ENCODE data around the gene GPR31.

Gene GPR31

GRCh38 chr6:167142433-167142761, 15.4 kb downstream of the GPR31 start:
- H3K4me1 Mint-ChIP-seq = peaks cover 48% of the 10 kb centered on the region
- TF ChIP-seq CTCF (IDR thresholded peaks at IDR 0.05; ENCODE audit: unreplicated experiment in 3 of 3) = peak in 1 of 3 experiments; percentile 24
- no peak overlapping the region for H3K27ac Mint-ChIP-seq
- H3K27me3 Mint-ChIP-seq (ENCODE audit: low read depth) = peaks cover 31% of the 10 kb centered on the region
- H3K36me3 Mint-ChIP-seq (ENCODE audit: low read depth) = no peaks in the 10 kb centered on the region
- H3K4me3 Mint-ChIP-seq = no peak overlapping the region
- H3K9me3 Mint-ChIP-seq = no peaks in the 10 kb centered on the region

GRCh38 chr6:167141667-167142432, 15.9 kb downstream of the GPR31 start:
- H3K4me3 Mint-ChIP-seq = no peak overlapping the region
- H3K27ac Mint-ChIP-seq = no peak overlapping the region
- peaks cover 43% of the 10 kb centered on the region for H3K4me1 Mint-ChIP-seq
- H3K9me3 Mint-ChIP-seq = no peaks in the 10 kb centered on the region
- H3K36me3 Mint-ChIP-seq (ENCODE audit: low read depth) = no peaks in the 10 kb centered on the region
- peaks cover 25% of the 10 kb centered on the region for H3K27me3 Mint-ChIP-seq (ENCODE audit: low read depth)
- TF ChIP-seq CTCF (IDR thresholded peaks at IDR 0.05; ENCODE audit: unreplicated experiment in 3 of 3) = peak; percentile 79 to 90 (median 85)

GRCh38 chr6:167140589-167141474, 16.9 kb downstream of the GPR31 start:
- Mint-ChIP-seq H3K4me3 (no peak overlapping the region), H3K9me3 (no peaks in the 10 kb centered on the region), H3K27me3 (ENCODE audit: low read depth) (peaks cover 19% of the 10 kb centered on the region), H3K4me1 (peaks cover 36% of the 10 kb centered on the region), H3K27ac (peak overlapping the region; percentile 50 to 70 (median 61)), H3K36me3 (ENCODE audit: low read depth) (no peaks in the 10 kb centered on the region)
- TF ChIP-seq CTCF (IDR thresholded peaks at IDR 0.05; ENCODE audit: unreplicated experiment in 3 of 3) = no peak

- H3K27me3 Mint-ChIP-seq (ENCODE audit: low read depth) = peaks cover 12% of the 10 kb centered on the region
- peak overlapping the region in 2 of 3 experiments; percentile 46 to 67 for H3K27ac Mint-ChIP-seq
- no peak overlapping the region for H3K4me3 Mint-ChIP-seq
- H3K9me3 Mint-ChIP-seq = no peaks in the 10 kb centered on the region
- peaks cover 36% of the 10 kb centered on the region for H3K4me1 Mint-ChIP-seq
- no peak for TF ChIP-seq CTCF (IDR thresholded peaks at IDR 0.05; ENCODE audit: unreplicated experiment in 3 of 3)
- no peaks in the 10 kb centered on the region for H3K36me3 Mint-ChIP-seq (ENCODE audit: low read depth)
These were observed 18.0 kb downstream of the GPR31 start for GRCh38 chr6:167139761-167140160.

GRCh38 chr6:167137881-167138280, 19.9 kb downstream of the GPR31 start:
- no peak for TF ChIP-seq CTCF (IDR thresholded peaks at IDR 0.05; ENCODE audit: unreplicated experiment in 3 of 3)
- Mint-ChIP-seq H3K27ac (no peak overlapping the region), H3K27me3 (ENCODE audit: low read depth) (peaks cover 4% of the 10 kb centered on the region), H3K4me1 (peaks cover 36% of the 10 kb centered on the region), H3K36me3 (ENCODE audit: low read depth) (no peaks in the 10 kb centered on the region), H3K9me3 (no peaks in the 10 kb centered on the region), H3K4me3 (no peak overlapping the region)

All from nephron (organoid).